DMS153 treated with DMSO at 0.1 percent for 48 hours (cell line): Measurements from ENCODE around the gene ZNF586.
A peak's percentile ranks its signal among the peaks of the same experiment; 100 is the strongest.
"Not testable (repeated sequence)": the region's sequence is repeated elsewhere in the genome, so short reads cannot be mapped to it uniquely, and the experiment has no call there.

ENCODE experiments used
- DNase-seq: peaks from one replicate; lab custom pipeline; 2025; ENCODE audit not compliant: unreplicated experiment; lab: John Stamatoyannopoulos, UW

Gene ZNF586

GRCh38 chr19:57789288-57789687 lies 19.8 kb downstream of the ZNF586 start:
- no peak for DNase-seq

- DNase-seq: not testable (repeated sequence)
Measured at GRCh38 chr19:57796580-57796979, 27.1 kb downstream of the ZNF586 start.

- DNase-seq: no peak
Measured at GRCh38 chr19:57800696-57801095, 31.2 kb downstream of the ZNF586 start.

- no peak for DNase-seq
Measured at GRCh38 chr19:57802269-57802668, 32.8 kb downstream of the ZNF586 start.

GRCh38 chr19:57803265-57803593 lies 33.8 kb downstream of the ZNF586 start:
- DNase-seq: no peak

- DNase-seq: peak; percentile 2
Measured at GRCh38 chr19:57803594-57804325, 34.3 kb downstream of the ZNF586 start.

- DNase-seq: no peak
Measured at GRCh38 chr19:57807541-57807940, 38.1 kb downstream of the ZNF586 start.

- DNase-seq: not testable (repeated sequence)
Measured at GRCh38 chr19:57810410-57811295, 41.2 kb downstream of the ZNF586 start.

GRCh38 chr19:57812226-57812625 lies 42.8 kb downstream of the ZNF586 start:
- DNase-seq: no peak

GRCh38 chr19:57812975-57813820 lies 43.7 kb downstream of the ZNF586 start:
- DNase-seq: not testable (repeated sequence)

- DNase-seq: no peak
Measured at GRCh38 chr19:57813919-57814504, 44.5 kb downstream of the ZNF586 start.

GRCh38 chr19:57814505-57815246 lies 45.2 kb downstream of the ZNF586 start, which contains the start of gene ZNF552:
ZNF552 (minus strand) TSS chr19:57814913; CDS start chr19:57814743, 170 bp downstream.
- peak; percentile 92 for DNase-seq

- no peak for DNase-seq
Measured at GRCh38 chr19:57815247-57816075, 46.0 kb downstream of the ZNF586 start.

GRCh38 chr19:57816652-57817051 lies 47.2 kb downstream of the ZNF586 start:
- DNase-seq: no peak

GRCh38 chr19:57817976-57818375 lies 48.5 kb downstream of the ZNF586 start:
- no peak for DNase-seq

GRCh38 chr19:57818378-57818777 lies 48.9 kb downstream of the ZNF586 start:
- no peak for DNase-seq

GRCh38 chr19:57819475-57820148 lies 50.1 kb downstream of the ZNF586 start:
- DNase-seq: peak; percentile 63

- no peak for DNase-seq
Measured at GRCh38 chr19:57820599-57820998, 51.1 kb downstream of the ZNF586 start.

- not testable (repeated sequence) for DNase-seq
Measured at GRCh38 chr19:57821095-57821494, 51.6 kb downstream of the ZNF586 start.
